ENCODE measurements around the gene SDK1.
"Not testable (repeated sequence)": the region's sequence is repeated elsewhere in the genome, so short reads cannot be mapped to it uniquely, and the experiment has no call there.

SDK1 gene

GRCh38 chr7:3937605-3938004 lies 636.6 kb downstream of the SDK1 start:
- no peak for DNase-seq

- DNase-seq: not testable (repeated sequence)
Measured at GRCh38 chr7:3941706-3942105, 640.7 kb downstream of the SDK1 start.

GRCh38 chr7:3942276-3942675 lies 641.2 kb downstream of the SDK1 start:
- no peak for DNase-seq

DNA sequence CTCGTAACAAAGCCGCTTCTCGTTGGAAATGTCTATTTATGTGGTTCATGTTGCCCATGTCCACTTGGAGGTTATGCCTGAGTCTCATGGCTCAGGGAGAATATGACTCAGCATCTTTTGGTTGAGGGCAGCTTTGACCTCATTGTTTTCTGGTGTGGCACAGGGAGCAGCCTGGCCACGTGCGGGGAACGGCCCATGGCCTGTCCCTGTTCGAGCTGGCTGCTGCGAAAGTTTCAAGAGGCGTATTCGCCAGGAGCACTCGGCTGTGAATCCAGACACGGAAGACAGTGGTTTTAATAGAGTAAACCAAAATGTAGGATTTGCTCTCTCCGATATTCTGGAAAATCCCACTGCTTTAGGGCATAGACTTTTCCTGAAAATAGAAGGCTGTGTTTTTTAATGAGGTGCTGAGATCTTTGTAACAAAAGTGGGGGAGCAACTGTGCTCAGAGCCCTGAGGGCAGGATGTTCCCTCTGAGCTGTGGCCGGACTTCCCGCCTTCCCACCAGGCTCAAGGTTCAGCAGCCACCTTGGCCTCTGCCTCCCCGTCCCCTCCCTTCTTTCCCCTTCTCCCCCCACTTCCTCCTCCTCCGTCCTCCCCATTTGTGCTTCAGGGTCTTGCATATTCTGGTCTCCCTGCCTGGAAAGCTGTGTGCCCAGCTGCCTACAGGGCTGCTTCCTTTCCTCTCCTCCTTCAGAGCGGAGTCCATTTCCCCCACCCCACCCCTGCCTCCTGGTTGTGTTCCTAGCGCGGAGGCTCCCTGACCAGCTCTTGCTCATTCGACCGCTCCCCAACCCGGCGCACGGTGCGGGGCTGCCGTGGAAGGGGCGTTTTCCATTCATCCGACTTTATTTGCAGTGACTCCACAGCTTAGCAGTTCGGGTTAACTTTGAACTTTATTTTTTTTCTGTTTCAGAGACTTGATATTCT lies 642.0 kb downstream of the SDK1 start:
- DNase-seq: no peak

GRCh38 chr7:3943779-3944520 lies 642.9 kb downstream of the SDK1 start:
- no peak for DNase-seq

GRCh38 chr7:3949242-3949640 lies 648.2 kb downstream of the SDK1 start:
- no peak for DNase-seq

DNA sequence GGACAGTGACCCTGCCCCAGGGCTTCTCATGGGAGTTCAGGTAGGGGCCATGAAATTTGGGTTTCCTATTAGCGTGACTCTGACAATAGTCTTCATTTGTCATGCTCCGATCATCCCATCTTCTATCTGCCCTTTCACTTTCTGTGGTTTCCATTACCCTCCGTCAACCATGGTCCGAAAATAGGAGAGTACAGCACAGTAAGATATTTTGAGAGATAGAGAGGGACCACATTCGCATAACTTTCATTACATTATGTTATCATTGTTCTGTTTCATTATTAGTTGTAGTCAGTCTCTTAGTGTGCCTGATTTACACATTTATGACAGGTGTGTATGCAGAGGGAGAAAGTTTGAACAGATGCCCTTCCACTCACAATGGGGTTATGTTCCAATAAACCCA lies 649.2 kb downstream of the SDK1 start:
- DNase-seq: no peak

GRCh38 chr7:3951316-3952055 lies 650.4 kb downstream of the SDK1 start:
- no peak for DNase-seq

- DNase-seq: no peak
Measured at GRCh38 chr7:3953133-3953532, 652.1 kb downstream of the SDK1 start.

GRCh38 chr7:3953946-3954345 lies 652.9 kb downstream of the SDK1 start:
- no peak for DNase-seq

DNA sequence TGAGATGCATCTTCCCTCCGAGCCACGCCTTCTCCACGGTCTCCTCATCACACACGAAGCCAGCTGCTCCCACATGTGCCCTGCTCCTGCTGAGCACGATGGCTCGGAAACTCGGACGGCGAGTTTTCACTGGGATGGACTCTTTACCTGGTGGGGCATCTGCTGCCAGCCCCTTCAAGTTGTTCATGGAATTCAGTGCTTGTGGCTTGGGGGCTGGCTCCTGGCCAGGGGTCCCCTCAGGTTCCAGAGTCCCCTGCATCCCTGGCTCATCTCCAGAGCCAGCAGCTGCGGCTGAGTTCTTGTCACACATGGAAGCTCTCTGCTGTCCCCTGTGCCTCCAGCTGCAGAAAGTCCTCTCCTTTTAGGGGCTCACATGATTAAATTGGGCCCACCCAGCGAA lies 654.0 kb downstream of the SDK1 start:
- DNase-seq: no peak

GRCh38 chr7:3955751-3956696 lies 655.0 kb downstream of the SDK1 start:
- no peak for DNase-seq

DNA sequence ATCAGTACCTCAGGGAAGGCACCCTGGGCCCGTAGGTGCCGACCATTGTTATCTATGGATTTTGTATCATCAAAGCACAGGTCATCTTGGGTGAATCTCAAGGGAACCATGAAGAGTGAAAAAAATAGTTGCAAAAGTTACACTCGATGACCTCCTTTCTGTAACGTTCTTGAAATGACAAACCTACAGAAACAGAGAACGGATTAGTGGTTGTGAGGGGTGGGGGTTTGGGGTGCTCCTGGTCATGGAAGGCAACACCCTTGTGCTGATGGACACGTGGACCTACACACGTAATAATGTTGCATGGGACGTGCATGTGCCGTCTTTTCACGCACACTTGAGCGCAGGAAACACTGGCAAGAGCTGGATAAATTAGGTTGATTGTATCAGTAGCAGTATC lies 655.9 kb downstream of the SDK1 start:
- no peak for DNase-seq

- DNase-seq: no peak
Measured at GRCh38 chr7:3957472-3958108, 656.5 kb downstream of the SDK1 start.

GRCh38 chr7:3958109-3958483 lies 657.0 kb downstream of the SDK1 start:
- no peak for DNase-seq

DNA sequence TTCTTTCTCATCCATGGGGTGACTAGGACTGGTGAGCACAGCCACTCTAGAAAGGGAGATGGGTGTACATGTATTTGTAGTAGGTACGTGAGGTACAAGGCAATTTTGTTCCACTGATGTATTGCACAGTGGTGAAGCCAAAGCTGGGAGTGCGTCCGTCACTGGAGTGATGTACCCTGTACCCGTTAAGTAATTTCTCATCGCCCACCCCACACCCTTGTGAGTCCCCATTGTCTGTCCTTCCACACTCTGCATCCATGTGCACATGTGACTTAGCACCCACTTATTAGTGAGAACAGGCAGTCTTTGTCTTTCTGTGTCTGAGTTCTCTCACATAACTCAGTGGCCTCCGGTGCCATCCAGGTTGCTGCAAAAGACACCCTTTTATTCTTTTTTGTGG lies 658.3 kb downstream of the SDK1 start:
- DNase-seq: no peak

DNA sequence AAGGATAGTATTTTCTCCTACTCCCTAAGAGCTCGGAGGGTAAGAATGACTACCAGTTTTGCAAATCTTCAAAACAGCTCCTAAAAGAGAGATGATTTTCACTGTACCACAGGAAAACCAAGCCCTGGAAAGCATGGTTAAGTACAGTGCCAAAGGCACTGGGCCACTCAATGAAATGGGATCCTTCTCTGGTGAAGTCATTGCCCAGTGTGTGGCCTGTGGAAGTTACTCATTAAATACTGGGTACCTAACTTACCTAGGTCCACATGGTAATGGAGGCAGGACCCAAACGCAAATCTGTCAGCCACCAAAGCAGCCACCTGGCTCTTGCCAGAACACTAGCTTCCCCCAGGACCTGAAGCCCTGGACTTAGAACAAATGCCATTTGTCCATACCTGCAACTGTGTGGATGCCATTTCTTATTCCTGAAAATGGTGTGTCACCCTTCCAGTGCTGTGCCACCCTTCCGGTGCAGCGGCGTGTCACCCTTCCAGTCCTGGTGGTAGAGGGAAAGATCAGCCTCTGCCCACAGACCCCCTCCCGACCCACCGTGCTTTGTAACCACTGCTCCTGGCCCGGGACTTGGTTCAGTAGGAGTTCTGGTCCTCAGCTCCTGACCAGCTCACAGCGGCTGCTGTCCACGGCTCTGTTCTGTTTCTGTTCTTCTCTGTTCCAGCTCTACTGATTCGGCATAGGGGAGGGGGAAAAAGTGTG lies 659.2 kb downstream of the SDK1 start:
- DNase-seq: no peak

DNA sequence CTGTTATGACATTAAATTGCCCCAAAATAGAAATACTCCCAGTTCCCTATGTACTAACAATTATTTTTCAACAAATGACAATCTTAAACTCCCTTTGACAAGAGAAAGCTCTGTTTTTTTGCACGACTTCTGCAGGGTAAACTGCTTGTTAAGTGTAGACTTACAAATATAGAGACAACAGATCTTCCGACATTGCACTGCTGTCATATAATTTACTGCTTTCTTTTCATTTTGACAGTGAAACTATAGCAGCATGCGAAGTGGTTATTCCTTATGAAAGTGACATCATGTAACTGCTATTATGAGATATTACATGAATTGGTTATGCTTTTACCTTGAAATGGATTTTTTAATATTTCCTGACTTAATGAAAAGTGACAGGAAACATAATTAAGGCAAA lies 659.9 kb downstream of the SDK1 start:
- DNase-seq: no peak

DNA sequence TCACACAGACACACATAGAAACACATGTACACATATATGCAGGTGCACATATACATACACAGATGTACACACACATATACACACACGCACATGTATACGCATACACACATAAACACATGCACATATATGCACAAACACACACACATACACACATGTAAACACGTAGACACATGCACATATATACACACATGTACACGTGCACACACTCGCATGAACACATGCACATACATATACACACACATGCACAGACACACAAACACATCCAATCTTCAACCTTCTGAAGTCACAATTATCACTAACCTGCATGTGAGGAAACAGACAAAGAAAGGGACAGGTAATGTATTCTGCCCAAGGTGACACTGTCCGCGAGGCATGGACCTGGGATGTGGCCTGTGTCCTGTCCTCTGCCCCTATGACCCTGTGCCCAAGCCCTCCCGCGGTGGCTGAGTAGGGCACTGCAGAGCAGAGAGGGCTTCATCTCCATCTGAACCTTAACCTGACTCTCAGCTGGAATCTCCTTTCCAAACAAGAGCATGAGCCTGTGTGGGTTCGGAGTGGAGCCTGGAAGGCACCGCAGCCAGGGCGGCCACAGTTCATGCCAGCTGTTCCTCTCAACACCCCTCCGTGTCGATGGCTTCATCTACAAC lies 660.9 kb downstream of the SDK1 start:
- no peak for DNase-seq

GRCh38 chr7:3963768-3964167 lies 662.7 kb downstream of the SDK1 start:
- DNase-seq: not testable (repeated sequence)

All from NCI-H1417 treated with DMSO at 0.1 percent for 48 hours (cell line).